Lower lobe of right lung (tissue), 2 donors: ENCODE results near the gene PDE4D. TPM values are rescaled to one million over a fixed set of nuclear protein-coding genes. Genes with fewer than 3 reads are reported as not detected.
A peak's percentile ranks its signal among the peaks of the same experiment; 100 is the strongest.

Experiments
- ATAC-seq, 2 donors: fragments of 200-7000 bp; cut with Tn5 transposase; one replicate each; pipeline ENCODE4 v1.9.1; 2020 to 2022; ENCODE audit warnings: mild to moderate bottlenecking in 2 of 2, moderate library complexity in 2 of 2
- DNase-seq: peaks from one replicate; pipeline ENCODE4 v3.0.0-alpha.2; 2020
- H3K27ac ChIP-seq: fragments of 200-600 bp; one replicate; pipeline ENCODE4 v1.8.0; 2022
- H3K27me3 ChIP-seq: fragments of 200-600 bp; one replicate; pipeline ENCODE4 v1.8.0; 2022; ENCODE audit warnings: low read depth
- H3K36me3 ChIP-seq: fragments of 200-600 bp; one replicate; pipeline ENCODE4 v1.8.0; 2022; ENCODE audit warnings: mild to moderate bottlenecking
- H3K4me1 ChIP-seq: fragments of 200-600 bp; one replicate; pipeline ENCODE4 v1.8.0; 2022
- H3K4me3 ChIP-seq: fragments of 200-600 bp; one replicate; pipeline ENCODE4 v1.8.0; 2022; ENCODE audit warnings: mild to moderate bottlenecking
- H3K9me3 ChIP-seq: fragments of 200-600 bp; one replicate; pipeline ENCODE4 v1.8.0; 2022
- CTCF ChIP-seq: fragments of 200-600 bp; IDR thresholded peaks from one replicate; pipeline ENCODE4 v1.8.0; 2022; ENCODE audit warnings: antibody characterized with exemption, mild to moderate bottlenecking
- intact Hi-C: fragments of 100-400 bp; cut with DNase I; formaldehyde crosslinking; loops from one replicate; pipeline ENCODE4 v1.11.0; 2022
- total RNA-seq: library from RNA; stranded (reverse); fragmentation: NEBNext Ultra II Directional; extraction: Animal tissue kit (Norgen Biotek cat#: 25700); gene quantifications from one replicate; pipeline ENCODE4 v1.2.1, GENCODE V29; 2021
- donor health status: DM: no; HTN: yes; CAD: no; lungs with severe emphysema.

PDE4D gene
- total RNA-seq, 1 donor from 2014 or later, result 71.3 TPM

- TF ChIP-seq CTCF, result no peak
- ATAC-seq (no peak), DNase-seq (no peak)
- intact Hi-C loops, result no loop called here
- Histone ChIP-seq H3K36me3 (no peaks in the 10 kb centered on the region), H3K9me3 (no peaks in the 10 kb centered on the region), H3K27ac (no peak overlapping the region), H3K4me3 (no peak overlapping the region), H3K27me3 (no peaks in the 10 kb centered on the region), H3K4me1 (peaks cover 19% of the 10 kb centered on the region)
Measured at GRCh38 chr5:59003124-59003523, 890.4 kb downstream of the PDE4D start.

DNA sequence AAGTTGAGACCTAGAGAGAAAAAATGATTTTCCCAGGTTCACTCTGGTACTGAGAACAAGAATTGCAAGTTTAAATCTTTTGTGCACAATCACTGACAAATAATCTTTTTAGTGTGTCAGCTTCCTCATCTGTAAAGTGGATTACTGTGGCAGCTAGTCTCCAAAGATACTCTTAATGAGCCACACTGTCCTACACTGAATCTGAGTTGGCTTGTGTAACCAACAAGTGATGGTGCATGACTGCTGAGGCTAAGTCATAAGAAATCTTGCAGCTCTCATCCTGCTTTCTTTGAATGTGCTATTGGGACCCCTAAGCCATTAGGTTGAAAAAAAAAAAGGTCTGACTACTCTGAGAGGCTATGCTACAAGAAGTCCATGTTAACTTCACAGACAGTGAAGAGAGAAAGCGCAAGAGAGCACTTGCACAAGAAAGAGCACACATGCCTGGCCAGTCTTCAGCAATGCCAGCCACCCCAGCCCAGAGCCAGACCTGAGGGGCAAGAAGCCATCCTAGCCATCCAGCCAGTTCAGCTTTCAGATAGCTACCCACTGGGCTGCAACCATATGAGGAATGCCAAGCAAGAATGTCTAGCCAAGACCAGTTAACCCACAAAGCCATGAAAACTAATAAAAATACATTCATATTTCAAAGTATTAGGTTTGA lies 891.2 kb downstream of the PDE4D start:
- intact Hi-C loops, result no loop called here

GRCh38 chr5:59001716-59002115 lies 891.8 kb downstream of the PDE4D start:
- H3K27me3 ChIP-seq, result no peaks in the 10 kb centered on the region
- H3K9me3 ChIP-seq, result no peaks in the 10 kb centered on the region
- no peak overlapping the region for H3K27ac ChIP-seq
- DNase-seq, result no peak
- TF ChIP-seq CTCF, result no peak
- H3K4me1 ChIP-seq, result peaks cover 19% of the 10 kb centered on the region
- no peaks in the 10 kb centered on the region for H3K36me3 ChIP-seq
- intact Hi-C loops, result no loop called here
- ATAC-seq, result no peak
- H3K4me3 ChIP-seq, result no peak overlapping the region

More for the DNA sequence above, 891.2 kb downstream of the PDE4D start:
- ATAC-seq (peak; percentile 11 to 18), DNase-seq (no peak)
- no peaks in the 10 kb centered on the region for H3K36me3 ChIP-seq
- no peak overlapping the region for H3K27ac ChIP-seq
- H3K4me3 ChIP-seq, result no peak overlapping the region
- H3K4me1 ChIP-seq, result peaks cover 19% of the 10 kb centered on the region
- TF ChIP-seq CTCF, result no peak
- H3K9me3 ChIP-seq, result no peaks in the 10 kb centered on the region
- H3K27me3 ChIP-seq, result no peaks in the 10 kb centered on the region

DNA sequence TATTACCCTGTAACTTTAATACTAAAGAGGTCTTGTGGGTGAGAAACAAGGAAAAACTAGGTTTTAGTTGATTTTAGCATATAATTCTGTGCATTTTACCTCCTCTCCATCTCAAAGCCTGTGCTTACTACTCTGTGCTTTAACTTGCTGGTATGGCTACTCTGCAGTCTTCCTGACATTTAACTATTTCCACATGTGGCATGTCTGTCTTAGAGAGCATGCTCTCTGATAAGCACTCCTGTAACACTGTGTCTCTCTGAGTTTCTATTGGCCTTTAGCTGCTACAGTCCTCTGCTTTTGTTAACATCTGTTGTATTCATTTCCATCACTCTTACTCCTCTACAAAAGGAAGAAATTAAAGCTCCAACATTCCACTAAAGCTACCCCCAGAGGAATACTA lies 892.4 kb downstream of the PDE4D start:
- intact Hi-C loops, result no loop called here

DNA sequence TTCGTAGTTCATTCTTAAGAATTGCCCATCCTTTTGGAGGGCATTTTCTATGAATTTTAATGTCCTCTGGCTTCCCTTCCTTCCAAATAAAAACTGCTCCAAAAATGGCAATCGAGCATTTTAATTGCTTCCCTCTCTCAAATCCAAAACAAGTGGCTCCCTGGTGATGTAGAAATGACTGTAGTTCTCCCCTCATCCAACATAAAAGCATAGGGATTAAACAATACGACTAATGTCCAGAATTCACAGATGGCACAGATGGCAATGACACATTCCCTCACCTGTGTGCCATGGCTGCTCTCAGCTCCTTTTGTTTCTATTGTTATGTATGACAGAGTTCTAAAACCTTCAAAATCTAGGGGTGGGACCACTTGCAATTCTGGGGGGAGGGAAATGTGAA lies 893.3 kb downstream of the PDE4D start:
- no peak for TF ChIP-seq CTCF
- intact Hi-C loops, result no loop called here
- Histone ChIP-seq H3K27ac (no peak overlapping the region), H3K27me3 (no peaks in the 10 kb centered on the region), H3K4me3 (no peak overlapping the region), H3K36me3 (no peaks in the 10 kb centered on the region), H3K9me3 (no peaks in the 10 kb centered on the region), H3K4me1 (peaks cover 19% of the 10 kb centered on the region)
- no peak for DNase-seq
- no peak for ATAC-seq

More for the DNA sequence above, 892.4 kb downstream of the PDE4D start:
- H3K4me3 ChIP-seq, result no peak overlapping the region
- peaks cover 19% of the 10 kb centered on the region for H3K4me1 ChIP-seq
- no peaks in the 10 kb centered on the region for H3K9me3 ChIP-seq
- ATAC-seq (peak in 1 of 2 donors; percentile 33), DNase-seq (no peak)
- H3K36me3 ChIP-seq, result no peaks in the 10 kb centered on the region
- H3K27ac ChIP-seq, result no peak overlapping the region
- TF ChIP-seq CTCF, result no peak
- no peaks in the 10 kb centered on the region for H3K27me3 ChIP-seq
